C4-2B (cell line): ENCODE data around the gene BTG2.

Experiments
- ZFX ChIP-seq: fragments of 450-650 bp; IDR thresholded peaks from 2 replicates; pipeline ENCODE4 v1.6.1; 2017
- TF ChIP-seq, protein P1 (sequence below): fragments of 450-650 bp; conservative IDR thresholded peaks from 2 replicates; pipeline ENCODE4 v1.5.1; 2017; ENCODE audit warnings: mild to moderate bottlenecking

DNA sequence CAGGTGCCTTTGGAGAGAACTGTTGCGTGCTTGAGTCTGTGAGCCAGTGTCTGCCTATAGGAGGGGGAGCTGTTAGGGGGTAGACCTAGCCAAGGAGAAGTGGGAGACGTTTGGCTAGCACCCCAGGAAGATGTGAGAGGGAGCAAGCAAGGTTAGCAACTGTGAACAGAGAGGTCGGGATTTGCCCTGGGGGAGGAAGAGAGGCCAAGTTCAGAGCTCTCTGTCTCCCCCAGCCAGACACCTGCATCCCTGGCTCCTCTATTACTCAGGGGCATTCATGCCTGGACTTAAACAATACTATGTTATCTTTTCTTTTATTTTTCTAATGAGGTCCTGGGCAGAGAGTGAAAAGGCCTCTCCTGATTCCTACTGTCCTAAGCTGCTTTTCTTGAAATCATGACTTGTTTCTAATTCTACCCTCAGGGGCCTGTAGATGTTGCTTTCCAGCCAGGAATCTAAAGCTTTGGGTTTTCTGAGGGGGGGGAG lies 2.4 kb downstream of the BTG2 start:
- TF ChIP-seq, protein P1, sequence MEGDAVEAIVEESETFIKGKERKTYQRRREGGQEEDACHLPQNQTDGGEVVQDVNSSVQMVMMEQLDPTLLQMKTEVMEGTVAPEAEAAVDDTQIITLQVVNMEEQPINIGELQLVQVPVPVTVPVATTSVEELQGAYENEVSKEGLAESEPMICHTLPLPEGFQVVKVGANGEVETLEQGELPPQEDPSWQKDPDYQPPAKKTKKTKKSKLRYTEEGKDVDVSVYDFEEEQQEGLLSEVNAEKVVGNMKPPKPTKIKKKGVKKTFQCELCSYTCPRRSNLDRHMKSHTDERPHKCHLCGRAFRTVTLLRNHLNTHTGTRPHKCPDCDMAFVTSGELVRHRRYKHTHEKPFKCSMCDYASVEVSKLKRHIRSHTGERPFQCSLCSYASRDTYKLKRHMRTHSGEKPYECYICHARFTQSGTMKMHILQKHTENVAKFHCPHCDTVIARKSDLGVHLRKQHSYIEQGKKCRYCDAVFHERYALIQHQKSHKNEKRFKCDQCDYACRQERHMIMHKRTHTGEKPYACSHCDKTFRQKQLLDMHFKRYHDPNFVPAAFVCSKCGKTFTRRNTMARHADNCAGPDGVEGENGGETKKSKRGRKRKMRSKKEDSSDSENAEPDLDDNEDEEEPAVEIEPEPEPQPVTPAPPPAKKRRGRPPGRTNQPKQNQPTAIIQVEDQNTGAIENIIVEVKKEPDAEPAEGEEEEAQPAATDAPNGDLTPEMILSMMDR = no peak
- TF ChIP-seq ZFX = no peak
